Measurements from ENCODE around the gene ARVCF. TPM values are rescaled to one million over a fixed set of nuclear protein-coding genes. Genes with fewer than 3 reads are reported as not detected.

Gene ARVCF, protein sequence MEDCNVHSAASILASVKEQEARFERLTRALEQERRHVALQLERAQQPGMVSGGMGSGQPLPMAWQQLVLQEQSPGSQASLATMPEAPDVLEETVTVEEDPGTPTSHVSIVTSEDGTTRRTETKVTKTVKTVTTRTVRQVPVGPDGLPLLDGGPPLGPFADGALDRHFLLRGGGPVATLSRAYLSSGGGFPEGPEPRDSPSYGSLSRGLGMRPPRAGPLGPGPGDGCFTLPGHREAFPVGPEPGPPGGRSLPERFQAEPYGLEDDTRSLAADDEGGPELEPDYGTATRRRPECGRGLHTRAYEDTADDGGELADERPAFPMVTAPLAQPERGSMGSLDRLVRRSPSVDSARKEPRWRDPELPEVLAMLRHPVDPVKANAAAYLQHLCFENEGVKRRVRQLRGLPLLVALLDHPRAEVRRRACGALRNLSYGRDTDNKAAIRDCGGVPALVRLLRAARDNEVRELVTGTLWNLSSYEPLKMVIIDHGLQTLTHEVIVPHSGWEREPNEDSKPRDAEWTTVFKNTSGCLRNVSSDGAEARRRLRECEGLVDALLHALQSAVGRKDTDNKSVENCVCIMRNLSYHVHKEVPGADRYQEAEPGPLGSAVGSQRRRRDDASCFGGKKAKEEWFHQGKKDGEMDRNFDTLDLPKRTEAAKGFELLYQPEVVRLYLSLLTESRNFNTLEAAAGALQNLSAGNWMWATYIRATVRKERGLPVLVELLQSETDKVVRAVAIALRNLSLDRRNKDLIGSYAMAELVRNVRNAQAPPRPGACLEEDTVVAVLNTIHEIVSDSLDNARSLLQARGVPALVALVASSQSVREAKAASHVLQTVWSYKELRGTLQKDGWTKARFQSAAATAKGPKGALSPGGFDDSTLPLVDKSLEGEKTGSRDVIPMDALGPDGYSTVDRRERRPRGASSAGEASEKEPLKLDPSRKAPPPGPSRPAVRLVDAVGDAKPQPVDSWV
- polyA plus RNA-seq (2012; rRNA removed) = 27.4 and 33.0 TPM in 2 replicates
- polyA plus RNA-seq (2012; cell fraction: cytosol; rRNA removed) = 8.7 and 26.7 TPM in 2 replicates
- 105 and 141 TPM in 2 replicates for polyA plus RNA-seq (2012; cell fraction: nucleus; rRNA removed)

DNA sequence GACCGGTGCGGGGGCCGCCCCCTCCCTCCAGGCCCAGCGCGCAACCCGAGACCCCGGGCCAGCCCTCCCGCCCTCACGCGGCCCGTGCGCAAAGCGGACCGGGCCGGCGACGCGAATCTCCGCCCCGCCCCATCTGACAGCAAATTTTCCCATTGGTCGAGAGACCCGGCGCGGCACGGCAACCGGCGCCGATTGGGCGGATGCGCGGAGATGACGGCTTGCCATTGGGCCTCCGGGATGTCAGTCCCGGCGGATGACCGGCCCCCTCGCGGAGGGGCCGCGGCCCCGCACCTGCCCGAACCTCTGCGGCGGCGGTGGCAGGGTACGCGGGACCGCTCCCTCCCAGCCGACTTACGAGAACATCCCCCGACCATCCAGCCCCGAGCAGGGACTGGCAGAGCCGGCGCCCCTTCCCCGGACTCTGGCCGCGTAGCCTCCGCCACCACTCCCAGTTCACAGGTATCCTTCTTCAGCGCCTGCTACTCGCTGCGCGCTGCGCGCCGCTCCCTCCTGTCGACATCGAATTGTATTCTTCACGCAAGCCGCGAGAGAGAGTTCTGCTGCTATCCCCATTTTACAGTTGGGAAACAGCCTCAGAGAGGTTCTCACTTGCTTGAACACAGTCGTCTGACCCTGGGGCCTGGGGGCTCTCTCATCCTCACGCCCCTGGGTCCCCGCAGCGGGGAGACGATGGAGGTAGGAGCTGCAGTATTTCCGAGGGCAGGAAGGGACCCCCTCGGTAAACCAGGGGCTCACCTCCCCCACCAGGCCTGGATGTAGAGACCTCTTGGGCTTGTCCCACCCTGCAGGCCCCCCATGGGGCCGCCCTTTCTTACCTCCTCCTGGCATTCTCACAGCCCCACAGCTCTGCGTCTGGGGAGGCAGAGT, at the start of gene ARVCF:
Gene ARVCF, minus strand, starts transcription at position 90 of the 888 bp plus-strand sequence. CDS start 26,029 bp downstream, outside the sequence.
- Histone ChIP-seq H3K9ac (no peak within 1 kb of the TSS; the same call in 1 of the 2 replicates), H4K20me1 (ENCODE audit: insufficient read depth) (no peaks in the 10 kb centered on the region), H3K4me3 (ENCODE audit: low read depth in 2 of 2, low read length in 1 of 2) (peak within 1 kb of the TSS; percentile 65 to 69), H3K9me2 (no peaks in the 10 kb centered on the region), H3K36me3 (replicated peaks in 1 of 2; ENCODE audit: control insufficient read depth in 1 of 2, insufficient read depth in 2 of 2, low read length in 1 of 2) (no peaks in the 10 kb centered on the region), H3K4me2 (peak within 1 kb of the TSS; percentile 94), H3F3A (replicated peaks; ENCODE audit: insufficient read depth) (peaks cover 5% of the 10 kb centered on the region), H3K79me2 (ENCODE audit: insufficient read depth) (peaks cover 10% of the 10 kb centered on the region), H3K4me1 (ENCODE audit: control insufficient read depth in 1 of 2, insufficient read depth in 2 of 2, low read depth in 1 of 2, low read length in 1 of 2) (peaks cover 0 to 51% of the 10 kb centered on the region in 2 experiments; a peak in 1 of 4 replicates), H3K27ac (ENCODE audit: low read depth in 2 of 2, low read length in 1 of 2) (peak within 1 kb of the TSS in 1 of 2 experiments; percentile 50; a peak in 1 of 4 replicates), H3K27me3 (ENCODE audit: insufficient read depth) (no peaks in the 10 kb centered on the region), H3K9me3 (no peaks in the 10 kb centered on the region), H2AFZ (ENCODE audit: low read depth) (peak within 1 kb of the TSS; percentile 79; the same call in 1 of the 2 replicates)
- peak; percentile 98 for DNase-seq
- WGBS (ENCODE audit: low lambda C conversion rate) = 27% methylated on average over 8 of the region's 79 CpGs
- TF ChIP-seq PBX3 (IDR thresholded peaks at IDR 0.05) (peak; percentile 100), FOXJ3 (CRISPR knock-in tag; IDR thresholded peaks at IDR 0.05) (no peak), NRF1 (IDR thresholded peaks at IDR 0.05; ENCODE audit: low read depth, low read length) (0 out of 2 replicates have a peak, but pooled peaks have one; percentile 19), GABPA (IDR thresholded peaks at IDR 0.05; ENCODE audit: low read depth) (no peak), RCOR1 (IDR thresholded peaks at IDR 0.05; ENCODE audit: low read length) (no peak), RFX5 (IDR thresholded peaks at IDR 0.05; ENCODE audit: low read length) (peak; percentile 98), CHD2 (IDR thresholded peaks at IDR 0.05; ENCODE audit: low read length, partially characterized antibody) (peak; percentile 77), FOSL2 (IDR thresholded peaks at IDR 0.05; ENCODE audit: borderline replicate concordance, low read depth) (no peak), EP300 (IDR thresholded peaks at IDR 0.05; ENCODE audit: borderline replicate concordance in 1 of 2, low read depth in 1 of 2, low read length in 1 of 2) (no peak)
- TF ChIP-seq, protein P1, sequence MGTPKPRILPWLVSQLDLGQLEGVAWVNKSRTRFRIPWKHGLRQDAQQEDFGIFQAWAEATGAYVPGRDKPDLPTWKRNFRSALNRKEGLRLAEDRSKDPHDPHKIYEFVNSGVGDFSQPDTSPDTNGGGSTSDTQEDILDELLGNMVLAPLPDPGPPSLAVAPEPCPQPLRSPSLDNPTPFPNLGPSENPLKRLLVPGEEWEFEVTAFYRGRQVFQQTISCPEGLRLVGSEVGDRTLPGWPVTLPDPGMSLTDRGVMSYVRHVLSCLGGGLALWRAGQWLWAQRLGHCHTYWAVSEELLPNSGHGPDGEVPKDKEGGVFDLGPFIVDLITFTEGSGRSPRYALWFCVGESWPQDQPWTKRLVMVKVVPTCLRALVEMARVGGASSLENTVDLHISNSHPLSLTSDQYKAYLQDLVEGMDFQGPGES (IDR thresholded peaks at IDR 0.05; ENCODE audit: low read depth, low read length) = peak; percentile 93
- ChIA-PET CTCF (interaction anchor here (0.7 to 8.8 kb wide), 3 partner anchors 36 to 49 kb away, joined by 5 to 501 read pairs (median 46); no protein-coding TSS in a partner anchor), POLR2A (no interaction called here)

Measured in SK-N-SH (cell line).